NCI-H2107 (cell line): ENCODE measurements around the gene SUGCT.

Source experiments
- DNase-seq: peaks from one replicate; lab custom pipeline; 2025; lab: John Stamatoyannopoulos, UW

SUGCT gene

GRCh38 chr7:40723829-40724228 lies 589.0 kb downstream of the SUGCT start:
- no peak for DNase-seq

- no peak for DNase-seq
These were observed 591.8 kb downstream of the SUGCT start for GRCh38 chr7:40726559-40726958.

GRCh38 chr7:40733114-40733513 lies 598.3 kb downstream of the SUGCT start:
- DNase-seq = no peak

- no peak for DNase-seq
These were observed 598.8 kb downstream of the SUGCT start for GRCh38 chr7:40733578-40733977.

- DNase-seq = no peak
These were observed 604.5 kb downstream of the SUGCT start for GRCh38 chr7:40739257-40739656.

- DNase-seq = no peak
These were observed 607.5 kb downstream of the SUGCT start for GRCh38 chr7:40742270-40742669.

- no peak for DNase-seq
These were observed 612.2 kb downstream of the SUGCT start for GRCh38 chr7:40746841-40747556.

- no peak for DNase-seq
These were observed 613.1 kb downstream of the SUGCT start for GRCh38 chr7:40747856-40748255.

- DNase-seq = no peak
These were observed 615.1 kb downstream of the SUGCT start for GRCh38 chr7:40749877-40750276.

- DNase-seq = no peak
These were observed 618.6 kb downstream of the SUGCT start for GRCh38 chr7:40753455-40753854.

GRCh38 chr7:40755438-40755837 lies 620.6 kb downstream of the SUGCT start:
- DNase-seq = no peak

- DNase-seq = no peak
These were observed 622.3 kb downstream of the SUGCT start for GRCh38 chr7:40757109-40757508.

- DNase-seq = no peak
These were observed 623.8 kb downstream of the SUGCT start for GRCh38 chr7:40758590-40758989.

- no peak for DNase-seq
These were observed 625.6 kb downstream of the SUGCT start for GRCh38 chr7:40760293-40760964.

- DNase-seq = no peak
These were observed 626.2 kb downstream of the SUGCT start for GRCh38 chr7:40760987-40761386.

GRCh38 chr7:40761762-40762560 lies 627.2 kb downstream of the SUGCT start:
- DNase-seq = no peak

GRCh38 chr7:40763319-40764287 lies 628.8 kb downstream of the SUGCT start:
- no peak for DNase-seq

- DNase-seq = no peak
These were observed 630.8 kb downstream of the SUGCT start for GRCh38 chr7:40765639-40766038.

GRCh38 chr7:40772096-40772495 lies 637.3 kb downstream of the SUGCT start:
- DNase-seq = no peak

GRCh38 chr7:40773656-40774055 lies 638.9 kb downstream of the SUGCT start:
- DNase-seq = no peak

GRCh38 chr7:40775877-40776276 lies 641.1 kb downstream of the SUGCT start:
- no peak for DNase-seq
